Lower leg skin (tissue), 4 donors: ENCODE data around the gene PNP. TPM values are rescaled to one million over a fixed set of nuclear protein-coding genes. Genes with fewer than 3 reads are reported as not detected.
"Not testable (repeated sequence)": the region's sequence is repeated elsewhere in the genome, so short reads cannot be mapped to it uniquely, and the experiment has no call there.

Experiments used
- DNase-seq, 2 donors: peaks; one replicate each; pipeline ENCODE4 v3.0.0-alpha.2; 2019; ENCODE audit warnings: low spot score in 2 of 2
- H3K4me3 ChIP-seq: fragments of 200-600 bp; sonication (generic); 2 replicates; pipeline ENCODE4 v1.5.1; 2017; ENCODE audit warnings: mild to moderate bottlenecking, low read depth; ENCODE audit not compliant: poor library complexity, severe bottlenecking
- POLR2A ChIP-seq, 2 donors: fragments of 450-650 bp; IDR thresholded peaks; one replicate each; pipeline ENCODE4 v1.6.1; 2016 to 2017; ENCODE audit warnings: antibody characterized with exemption in 2 of 2, mild to moderate bottlenecking in 1 of 2, moderate library complexity in 1 of 2
- WGBS, 2 donors: methylation state at CpG; one replicate each; pipeline ENCODE4 v1.1.5; 2018; 5-methylcytosine and 5-hydroxymethylcytosine counted together
- intact Hi-C: fragments of 100-400 bp; cut with DNase I; formaldehyde crosslinking; loops from one replicate; pipeline ENCODE4 v1.15.0; 2023; ENCODE audit warnings: low total_unique reads
- total RNA-seq, 4 donors: library from RNA; depleted of rRNA; stranded (reverse); fragments of >200 nt; gene quantifications; one replicate each; pipeline ENCODE4 v1.1.0, GENCODE V29; 2016
- TF ChIP-seq, protein P1 (sequence below), 3 donors: fragments of 450-650 bp; IDR thresholded peaks; one replicate each; pipeline ENCODE4 v1.5.1; 2016; ENCODE audit warnings: antibody characterized with exemption in 3 of 3, mild to moderate bottlenecking in 3 of 3, moderate library complexity in 2 of 3

Gene PNP
- total RNA-seq, 4 donors from 2014 or later: 23.0 to 48.8 (median 36.2) TPM

DNA sequence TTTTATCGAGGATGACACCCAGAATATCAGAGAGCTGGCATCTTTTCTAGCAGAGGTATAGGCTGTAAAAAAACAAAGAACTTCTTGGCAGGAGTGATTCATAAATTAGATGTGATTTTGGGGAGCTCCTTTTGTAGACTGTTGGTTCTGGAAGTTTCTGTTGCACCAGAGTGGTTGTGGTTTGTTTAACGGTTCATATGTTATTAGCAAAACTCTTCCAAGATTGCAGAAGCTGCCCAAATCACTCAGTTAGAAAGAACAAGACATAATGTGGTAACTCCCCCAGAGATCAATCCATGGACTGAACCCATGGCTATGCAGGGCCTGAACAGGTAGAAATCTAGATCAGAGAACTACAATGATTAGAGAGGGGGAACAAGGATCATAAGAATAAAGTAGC is 29.4 kb downstream of the PNP start:
- no peak overlapping the region for H3K4me3 ChIP-seq
- DNase-seq: no peak
- intact Hi-C loops: no loop called here
- TF ChIP-seq POLR2A (IDR thresholded peaks at IDR 0.05): no peak
- TF ChIP-seq, protein P1, sequence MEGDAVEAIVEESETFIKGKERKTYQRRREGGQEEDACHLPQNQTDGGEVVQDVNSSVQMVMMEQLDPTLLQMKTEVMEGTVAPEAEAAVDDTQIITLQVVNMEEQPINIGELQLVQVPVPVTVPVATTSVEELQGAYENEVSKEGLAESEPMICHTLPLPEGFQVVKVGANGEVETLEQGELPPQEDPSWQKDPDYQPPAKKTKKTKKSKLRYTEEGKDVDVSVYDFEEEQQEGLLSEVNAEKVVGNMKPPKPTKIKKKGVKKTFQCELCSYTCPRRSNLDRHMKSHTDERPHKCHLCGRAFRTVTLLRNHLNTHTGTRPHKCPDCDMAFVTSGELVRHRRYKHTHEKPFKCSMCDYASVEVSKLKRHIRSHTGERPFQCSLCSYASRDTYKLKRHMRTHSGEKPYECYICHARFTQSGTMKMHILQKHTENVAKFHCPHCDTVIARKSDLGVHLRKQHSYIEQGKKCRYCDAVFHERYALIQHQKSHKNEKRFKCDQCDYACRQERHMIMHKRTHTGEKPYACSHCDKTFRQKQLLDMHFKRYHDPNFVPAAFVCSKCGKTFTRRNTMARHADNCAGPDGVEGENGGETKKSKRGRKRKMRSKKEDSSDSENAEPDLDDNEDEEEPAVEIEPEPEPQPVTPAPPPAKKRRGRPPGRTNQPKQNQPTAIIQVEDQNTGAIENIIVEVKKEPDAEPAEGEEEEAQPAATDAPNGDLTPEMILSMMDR (IDR thresholded peaks at IDR 0.05): no peak
- WGBS, 2 donors: 55 to 57% methylated on average over 2 of the region's 2 CpGs

DNA sequence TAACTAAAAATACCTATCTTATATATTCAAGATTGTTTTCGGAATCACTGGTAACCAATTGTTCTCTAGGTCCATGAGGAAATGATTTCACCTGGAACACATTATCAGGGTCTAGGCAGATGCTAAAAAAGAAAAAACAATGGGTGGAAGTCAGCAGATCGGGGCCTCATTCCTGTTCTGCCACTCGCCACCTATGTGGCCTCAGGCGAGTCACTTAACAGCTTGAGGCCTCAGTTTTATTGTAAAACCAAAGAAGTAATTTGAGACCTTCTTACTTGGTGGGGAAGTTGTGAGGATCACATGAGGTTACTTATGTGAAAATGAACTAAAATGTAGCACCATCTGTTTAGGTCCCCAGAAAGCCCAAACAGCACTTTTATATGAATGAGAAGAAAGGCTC is 29.9 kb downstream of the PNP start:
- no peak overlapping the region for H3K4me3 ChIP-seq
- DNase-seq: no peak
- 48 to 67% methylated on average over 4 of the region's 4 CpGs for WGBS, 2 donors
- no peak for TF ChIP-seq POLR2A (IDR thresholded peaks at IDR 0.05)
- TF ChIP-seq, protein P1 (IDR thresholded peaks at IDR 0.05): no peak
- intact Hi-C loops: no loop called here

DNA sequence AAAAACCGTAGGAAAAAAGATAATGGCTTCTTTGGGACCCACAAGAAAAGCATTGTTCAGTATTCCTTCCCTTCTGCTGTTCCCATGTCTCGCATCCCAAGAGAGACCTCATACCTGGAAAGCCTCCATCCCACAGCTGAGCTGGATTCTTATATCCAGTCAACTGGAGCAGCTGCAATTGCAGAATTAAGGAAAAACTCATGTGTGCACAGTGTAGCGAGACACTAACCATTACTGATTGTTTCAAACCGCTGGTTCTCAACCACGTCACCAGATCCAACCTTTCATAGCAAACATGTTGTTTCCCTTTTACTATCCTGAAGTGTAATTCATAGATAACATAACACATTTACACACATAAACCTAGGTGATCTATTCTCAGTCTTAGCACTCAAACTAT is 30.7 kb downstream of the PNP start:
- intact Hi-C loops: no loop called here
- TF ChIP-seq, protein P1 (IDR thresholded peaks at IDR 0.05): no peak
- no peak for TF ChIP-seq POLR2A (IDR thresholded peaks at IDR 0.05)
- WGBS, 2 donors: 87 to 90% methylated on average over 5 of the region's 5 CpGs
- no peak overlapping the region for H3K4me3 ChIP-seq
- no peak for DNase-seq

DNA sequence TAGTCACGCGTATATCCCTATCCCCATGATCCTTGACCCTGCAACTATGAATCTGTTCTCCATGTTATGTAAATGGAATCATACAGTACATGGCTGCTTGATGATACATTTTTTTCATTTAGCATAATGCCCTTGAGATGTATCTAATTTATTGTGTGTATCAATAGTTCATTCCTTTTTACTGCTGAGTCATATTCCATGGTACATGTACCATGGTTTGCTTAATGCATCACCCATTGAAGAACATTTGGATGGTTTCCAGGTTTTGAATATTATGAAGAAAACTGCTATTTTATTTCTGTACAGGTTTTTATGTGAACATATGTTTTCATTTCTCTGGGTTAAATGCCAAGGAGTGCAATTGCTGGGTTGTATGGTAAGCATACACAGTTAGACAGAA is 32.1 kb downstream of the PNP start:
- 89 to 100% methylated on average over 2 of the region's 2 CpGs for WGBS, 2 donors
- no peak overlapping the region for H3K4me3 ChIP-seq
- no peak for DNase-seq
- TF ChIP-seq, protein P1 (IDR thresholded peaks at IDR 0.05): no peak
- no peak for TF ChIP-seq POLR2A (IDR thresholded peaks at IDR 0.05)
- intact Hi-C loops: no loop called here

DNA sequence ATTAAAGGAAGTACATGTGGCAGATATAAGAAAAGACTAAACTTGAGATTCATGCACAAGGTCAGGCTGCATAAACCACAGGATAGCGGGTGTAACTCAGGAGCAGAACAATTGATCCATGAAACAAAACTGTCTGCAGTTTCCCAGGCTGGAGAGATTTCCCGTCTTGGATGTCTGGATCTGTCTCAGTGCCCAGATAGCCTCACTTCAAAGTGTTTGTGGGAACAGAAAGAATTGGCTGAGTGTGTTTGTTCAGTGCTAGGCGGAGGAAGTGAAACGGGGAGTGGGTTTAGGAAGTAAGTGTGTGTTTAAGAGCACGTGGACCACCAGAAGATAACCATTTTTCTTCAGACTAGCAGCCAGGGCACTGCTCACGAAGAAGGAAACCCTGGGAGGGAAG is 34.7 kb downstream of the PNP start:
- TF ChIP-seq, protein P1 (IDR thresholded peaks at IDR 0.05): no peak
- TF ChIP-seq POLR2A (IDR thresholded peaks at IDR 0.05): no peak
- H3K4me3 ChIP-seq: no peak overlapping the region
- no peak for DNase-seq
- intact Hi-C loops: no loop called here
- WGBS, 2 donors: 60 to 75% methylated on average over 6 of the region's 6 CpGs

DNA sequence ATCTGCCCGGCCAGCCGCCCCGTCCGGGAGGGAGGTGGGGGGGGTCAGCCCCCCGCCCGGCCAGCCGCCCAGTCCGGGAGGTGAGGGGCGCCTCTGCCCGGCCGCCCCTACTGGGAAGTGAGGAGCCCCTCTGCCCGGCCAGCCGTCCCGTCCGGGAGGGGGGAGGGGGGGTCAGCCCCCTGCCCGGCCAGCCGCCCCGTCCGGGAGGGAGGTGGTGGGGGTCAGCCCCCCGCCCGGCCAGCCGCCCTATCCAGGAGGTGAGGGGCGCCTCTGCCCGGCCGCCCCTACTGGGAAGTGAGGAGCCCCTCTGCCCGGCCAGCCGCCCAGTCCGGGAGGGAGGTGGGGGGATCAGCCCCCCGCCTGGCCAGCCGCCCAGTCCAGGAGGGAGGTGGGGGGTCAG is 37.1 kb downstream of the PNP start:
- intact Hi-C loops, DNase-seq, H3K4me3 ChIP-seq: not testable (repeated sequence)
- 100% methylated on average over 5 of the region's 30 CpGs; no CpG with 5 or more reads in 1 of the 2 donors for WGBS, 2 donors

DNA sequence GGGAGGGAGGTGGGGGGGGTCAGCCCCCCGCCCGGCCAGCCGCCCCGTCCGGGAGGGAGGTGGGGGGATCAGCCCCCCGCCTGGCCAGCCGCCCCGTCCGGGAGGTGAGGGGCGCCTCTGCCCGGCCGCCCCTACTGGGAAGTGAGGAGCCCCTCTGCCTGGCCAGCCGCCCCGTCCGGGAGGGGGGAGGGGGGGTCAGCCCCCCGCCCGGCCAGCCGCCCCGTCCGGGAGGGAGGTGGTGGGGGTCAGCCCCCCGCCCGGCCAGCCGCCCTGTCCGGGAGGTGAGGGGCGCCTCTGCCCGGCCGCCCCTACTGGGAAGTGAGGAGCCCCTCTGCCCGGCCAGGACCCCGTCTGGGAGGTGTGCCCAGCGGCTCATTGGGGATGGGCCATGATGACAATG is 37.5 kb downstream of the PNP start:
- H3K4me3 ChIP-seq, DNase-seq, intact Hi-C loops: not testable (repeated sequence)
- WGBS, 2 donors: no CpG with 5 or more reads among the region's 30 CpGs

DNA sequence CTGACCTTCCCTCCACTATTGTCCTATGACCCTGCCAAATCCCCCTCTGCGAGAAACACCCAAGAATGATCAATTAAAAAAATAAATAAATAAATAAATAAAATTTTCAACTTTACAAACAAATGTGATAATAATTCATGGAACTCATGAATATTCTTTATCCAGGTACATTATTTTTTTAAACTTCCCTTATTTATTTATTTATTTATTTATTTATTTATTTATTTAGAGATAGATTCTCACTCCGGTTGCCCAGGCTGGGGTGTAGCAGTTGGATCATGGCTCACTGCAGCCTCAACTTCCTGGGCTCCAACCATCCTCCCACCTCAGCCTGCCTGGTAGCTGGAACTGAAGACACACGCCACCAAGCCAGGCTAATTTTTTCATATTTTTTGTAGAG is 38.3 kb downstream of the PNP start:
- 93 to 95% methylated on average over 3 of the region's 3 CpGs for WGBS, 2 donors
- DNase-seq, intact Hi-C loops, H3K4me3 ChIP-seq: not testable (repeated sequence)
